ENCODE measurements around the gene LAPTM4A.
A peak's percentile ranks its signal among the peaks of the same experiment; 100 is the strongest.

GRCh38 chr2:20095469-20095868 lies 44.0 kb upstream of the LAPTM4A start:
- TF ChIP-seq MAFK (IDR thresholded peaks at IDR 0.05; ENCODE audit: partially characterized antibody) (no peak), CTCF (IDR thresholded peaks at IDR 0.05) (no peak), EP300 (IDR thresholded peaks at IDR 0.05) (no peak), CEBPB (IDR thresholded peaks at IDR 0.05) (peak in 1 of 2 experiments; percentile 22; a peak in 1 of 4 replicates), RFX5 (IDR thresholded peaks at IDR 0.05) (no peak), POLR2A (IDR thresholded peaks at IDR 0.05; ENCODE audit: low read length) (no peak), FOSB (CRISPR knock-in tag; IDR thresholded peaks at IDR 0.05) (no peak), ESRRA (IDR thresholded peaks at IDR 0.05; ENCODE audit: borderline replicate concordance, low read length) (no peak), USF2 (IDR thresholded peaks at IDR 0.05) (no peak), CHD2 (IDR thresholded peaks at IDR 0.05; ENCODE audit: low read length, partially characterized antibody) (no peak), MYC (IDR thresholded peaks at IDR 0.05; ENCODE audit: borderline replicate concordance, low read length) (no peak), RNF2 (IDR thresholded peaks at IDR 0.05; ENCODE audit: borderline replicate concordance, low read depth) (no peak), HMGXB4 (CRISPR knock-in tag; IDR thresholded peaks at IDR 0.05; ENCODE audit: borderline replicate concordance) (no peak), POLR2AphosphoS2 (conservative IDR thresholded peaks at IDR 0.05; ENCODE audit: low read length) (no peak)

All from A549 (cell line).